Measurements from ENCODE around the gene TRAPPC6A.

Gene TRAPPC6A

DNA sequence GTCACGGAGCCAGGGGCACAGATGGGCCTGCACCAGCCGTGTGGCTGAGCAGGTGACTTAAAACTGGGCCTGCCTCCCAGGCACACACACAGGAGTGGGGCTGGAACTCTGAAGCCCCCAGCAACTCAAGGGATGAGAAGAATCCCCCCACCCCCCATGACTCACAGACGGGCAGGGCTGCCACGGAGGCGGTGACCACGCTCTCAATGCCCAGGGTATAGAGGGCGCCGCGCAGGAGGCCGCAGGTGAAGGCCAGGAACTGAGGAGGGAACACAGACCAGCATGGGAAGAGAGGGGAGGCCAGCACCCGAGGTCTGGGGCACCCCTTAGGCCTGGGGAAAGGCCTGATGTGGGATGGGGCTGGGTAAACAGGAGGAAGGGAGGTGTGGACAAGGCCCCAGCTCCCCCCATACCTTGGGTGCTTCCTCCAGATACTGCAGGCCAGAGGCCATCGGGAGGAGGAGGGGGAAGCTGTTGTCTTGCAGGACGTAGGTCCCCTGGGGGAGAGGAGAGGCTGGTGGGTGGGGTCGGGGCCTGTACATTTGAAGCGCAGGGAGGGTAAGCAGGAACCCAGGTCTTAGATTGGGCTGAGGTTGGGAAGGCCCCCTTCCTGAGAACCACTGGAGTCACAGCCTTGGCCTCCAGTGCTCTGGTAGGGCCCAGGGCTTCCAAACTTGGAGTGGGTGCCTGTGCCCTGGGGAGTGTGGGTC is 14.1 kb downstream of the TRAPPC6A start:
- DNase-seq (ENCODE audit: low spot score) = no peak

DNA sequence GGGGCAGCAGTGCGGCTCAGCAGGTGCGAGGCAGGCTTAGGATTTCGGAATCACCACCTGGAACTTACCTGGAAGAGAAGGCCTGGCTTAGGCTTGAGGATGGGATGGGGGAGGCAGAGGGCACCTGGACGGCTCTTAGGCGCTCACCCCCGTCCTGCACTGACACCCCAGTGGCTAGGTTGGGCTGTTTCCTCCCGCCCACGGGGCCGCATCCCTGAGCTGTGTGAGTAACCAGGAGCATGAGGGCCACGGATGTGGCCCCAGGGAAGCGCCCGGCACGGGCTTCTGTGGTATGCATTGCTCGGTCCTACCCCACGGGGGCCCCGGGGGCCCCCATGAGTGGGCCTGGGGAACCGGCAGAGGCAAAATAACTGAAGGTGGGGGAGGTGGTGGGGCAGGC is 14.9 kb downstream of the TRAPPC6A start:
- no peak for DNase-seq (ENCODE audit: low spot score)

DNA sequence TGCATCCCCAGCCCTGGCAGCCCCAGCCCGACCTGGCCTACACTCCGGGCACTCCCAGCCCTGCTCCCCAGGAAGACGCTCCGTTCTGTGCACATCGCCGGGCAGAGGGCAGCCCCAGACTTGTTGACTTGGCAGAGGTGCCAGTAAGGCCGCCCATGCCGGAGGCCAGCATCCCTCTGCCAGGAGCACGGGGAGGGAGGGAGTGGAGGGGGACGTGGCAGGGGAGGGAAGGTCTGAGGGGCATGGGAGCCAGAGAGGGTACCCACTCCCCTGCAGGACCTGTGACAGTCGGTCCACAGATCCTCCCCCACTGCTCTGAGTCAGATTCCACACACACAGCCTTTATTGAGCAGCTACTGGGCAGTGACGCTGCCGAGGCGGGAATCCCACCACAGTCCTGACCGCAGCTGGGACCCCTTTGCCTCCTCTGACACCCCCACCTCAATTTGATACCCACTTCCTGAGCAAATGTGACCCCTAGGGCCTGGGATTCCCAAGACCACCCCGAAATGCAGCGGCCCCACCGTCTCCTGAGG is 15.4 kb downstream of the TRAPPC6A start:
- no peak for DNase-seq (ENCODE audit: low spot score)

DNA sequence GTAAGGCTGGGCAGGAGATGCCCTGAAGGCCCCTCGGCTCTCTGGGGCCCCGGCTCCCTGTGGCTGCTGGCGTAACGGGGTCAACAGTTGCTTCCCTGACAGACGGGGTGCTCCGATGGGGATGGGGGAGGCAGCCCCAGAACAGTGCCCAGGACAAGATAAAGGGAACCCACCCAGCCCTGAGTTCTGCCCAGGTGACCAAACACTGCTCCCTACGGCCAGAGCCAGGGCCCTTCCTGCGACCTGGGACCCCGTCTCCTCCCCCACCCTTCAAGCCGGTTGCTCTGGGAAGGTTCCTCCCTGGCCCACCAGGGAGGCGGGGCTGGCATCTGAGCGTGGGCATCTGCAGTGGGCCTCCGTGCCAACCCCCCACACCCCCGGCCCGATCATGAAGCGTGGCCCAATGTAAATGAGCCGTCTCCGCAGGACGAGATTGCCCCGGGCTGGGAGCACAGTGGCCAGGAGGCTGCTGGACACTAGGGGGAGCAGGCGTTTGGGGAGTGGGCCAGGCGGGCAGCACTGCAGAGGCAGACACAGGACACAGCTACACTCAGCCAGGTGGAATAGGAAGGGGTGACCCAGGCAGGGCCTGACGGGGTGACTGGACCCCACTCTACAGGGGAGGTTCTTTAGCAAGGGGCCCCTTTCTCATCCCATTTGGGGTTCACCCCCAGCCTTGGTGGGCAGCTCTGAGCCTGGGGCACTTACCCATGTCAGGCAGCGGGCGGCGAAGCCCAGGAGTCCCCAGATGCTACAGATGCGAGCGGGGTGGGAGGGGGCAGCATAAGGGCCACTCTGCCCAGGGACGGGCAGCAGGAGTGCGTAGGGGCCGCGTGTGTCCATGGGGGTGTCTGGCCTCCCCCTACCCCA is 16.1 kb downstream of the TRAPPC6A start:
- no peak for DNase-seq (ENCODE audit: low spot score)

DNA sequence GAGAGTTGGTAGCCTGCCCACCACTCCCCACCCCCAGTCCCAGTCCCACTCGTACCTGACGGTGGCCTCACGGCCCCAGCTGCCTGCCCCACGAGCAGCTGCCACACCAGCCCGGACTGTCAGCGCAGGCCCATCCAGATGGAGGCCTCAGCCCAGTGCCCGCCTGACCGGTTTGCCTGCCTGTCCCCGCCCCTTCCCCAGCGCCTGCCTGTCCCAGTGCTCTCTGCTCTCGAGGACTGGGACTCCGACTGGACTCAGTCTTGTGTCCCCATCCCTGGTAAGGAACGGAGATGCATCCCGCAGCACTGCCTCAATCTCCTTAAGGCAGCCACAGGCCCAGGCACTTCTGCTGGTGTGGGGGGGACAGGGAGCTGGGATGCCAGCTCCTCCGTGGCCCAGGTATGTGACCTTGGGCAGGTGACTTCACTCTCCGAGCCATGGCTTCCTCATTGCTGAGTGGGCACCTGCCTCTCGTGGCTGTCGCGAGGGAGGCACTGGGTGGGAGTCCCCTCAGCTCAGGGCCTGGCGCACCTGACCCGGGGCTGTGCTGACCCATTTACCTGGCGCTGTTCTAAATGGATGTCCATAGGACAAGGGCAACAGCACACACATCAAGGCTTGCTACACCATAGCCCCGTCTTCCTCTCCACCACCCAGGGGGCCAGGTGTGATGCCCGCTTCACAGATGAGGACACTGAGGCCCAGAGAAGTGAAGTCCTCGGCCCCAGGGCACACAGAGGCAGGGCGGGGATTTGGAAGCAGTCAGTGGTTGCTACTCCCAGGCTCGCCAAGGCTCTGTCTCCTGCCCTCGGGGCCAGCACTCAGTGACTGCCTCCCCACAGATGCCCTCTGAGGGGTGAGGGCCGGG is 16.9 kb downstream of the TRAPPC6A start, which contains the start of gene NKPD1:
Gene NKPD1 (minus strand): TSS at position 113 of the 868 bp plus-strand sequence. CDS start 832 bp downstream, outside the sequence.
- DNase-seq (ENCODE audit: low spot score) = no peak

DNA sequence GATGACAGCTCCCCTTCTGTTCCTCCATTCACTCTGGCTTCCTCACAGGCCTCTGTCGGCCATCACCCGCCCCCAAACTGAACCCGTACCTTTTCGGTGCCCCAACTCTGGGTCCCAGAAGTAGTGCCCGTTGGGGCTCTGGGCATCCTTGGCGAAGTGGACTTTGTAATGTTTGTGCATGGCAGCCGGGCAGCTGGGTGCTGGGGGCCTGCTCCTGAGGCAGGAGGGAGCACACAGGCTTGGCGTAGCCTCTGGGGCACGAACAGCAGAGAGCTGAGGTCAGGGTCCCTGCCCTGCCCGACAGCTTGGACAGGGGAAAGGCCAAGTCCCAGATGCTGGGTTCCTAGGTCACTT is 18.1 kb downstream of the TRAPPC6A start:
- DNase-seq (ENCODE audit: low spot score) = no peak

DNA sequence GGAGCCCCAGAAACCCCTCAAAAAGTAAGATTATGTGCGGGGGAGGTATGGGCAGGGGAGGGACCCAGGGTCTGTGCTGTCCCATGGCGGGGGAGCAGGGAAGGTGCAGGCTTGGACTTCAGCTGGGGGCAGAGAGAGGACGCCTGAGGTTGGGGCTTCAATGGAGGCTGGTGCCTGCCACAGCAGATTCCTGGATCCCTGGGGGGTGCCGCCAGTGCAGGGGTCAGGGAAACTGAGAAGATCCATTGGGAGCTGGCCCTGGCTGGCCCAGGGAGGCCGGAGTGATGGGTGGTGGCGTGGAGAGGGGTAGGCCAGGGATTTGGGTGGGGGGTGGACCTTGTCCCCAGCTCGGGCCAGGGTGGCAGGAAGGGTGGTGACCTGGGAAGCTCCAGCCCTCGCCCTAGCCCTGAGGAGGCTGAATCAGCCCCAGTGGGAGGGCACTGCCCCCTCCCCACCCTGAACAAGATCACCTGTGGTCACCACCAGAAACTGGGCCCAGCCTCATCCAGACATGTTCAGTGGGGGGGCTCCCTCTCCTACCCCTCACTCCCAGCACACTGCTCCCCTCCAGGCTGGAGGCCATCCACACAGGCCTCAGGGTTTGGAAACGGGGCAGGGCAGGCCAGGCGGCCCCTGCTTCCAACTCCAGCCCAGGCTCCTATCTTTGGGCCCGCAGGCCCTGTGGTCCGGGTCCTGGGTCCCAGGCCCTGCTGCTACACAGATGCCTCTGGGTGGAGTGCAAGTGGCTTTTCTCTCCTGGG is 18.6 kb downstream of the TRAPPC6A start:
- DNase-seq (ENCODE audit: low spot score) = no peak

DNA sequence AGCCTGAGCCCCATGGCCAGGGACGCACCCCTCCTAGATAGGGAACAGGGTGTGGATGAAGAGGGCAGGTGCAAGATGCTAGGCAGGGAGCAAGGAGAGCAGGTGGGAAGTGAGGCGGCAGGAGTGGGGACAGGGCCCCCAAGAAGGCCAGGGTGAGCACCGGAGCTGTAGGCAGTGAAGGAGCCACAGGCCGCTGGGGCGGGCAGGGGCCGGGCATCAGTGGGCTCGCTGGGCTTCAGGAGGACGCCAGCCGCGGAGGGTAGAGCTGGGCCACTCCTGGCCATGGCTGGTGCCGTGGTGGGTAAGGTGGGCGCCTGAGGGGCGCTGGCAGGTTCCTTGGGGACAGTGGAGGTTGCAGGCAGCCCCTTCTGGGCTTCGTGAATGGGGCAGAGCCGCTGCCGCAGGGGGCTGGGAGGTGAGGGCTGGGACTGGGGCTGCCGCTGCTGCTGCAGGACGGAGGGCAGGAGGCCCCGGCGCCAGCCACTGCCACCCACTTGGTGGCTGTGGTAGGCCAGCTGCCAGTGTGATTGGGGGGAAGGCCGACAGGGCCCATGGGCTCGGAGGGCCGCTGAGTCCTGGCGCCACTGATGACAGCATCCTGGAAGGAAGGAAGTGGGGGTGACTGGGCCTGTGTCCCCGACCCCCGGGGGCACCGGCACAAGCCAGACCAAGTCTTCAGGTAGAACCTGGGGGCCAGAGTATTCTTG is 19.4 kb downstream of the TRAPPC6A start:
- no peak for DNase-seq (ENCODE audit: low spot score)

DNA sequence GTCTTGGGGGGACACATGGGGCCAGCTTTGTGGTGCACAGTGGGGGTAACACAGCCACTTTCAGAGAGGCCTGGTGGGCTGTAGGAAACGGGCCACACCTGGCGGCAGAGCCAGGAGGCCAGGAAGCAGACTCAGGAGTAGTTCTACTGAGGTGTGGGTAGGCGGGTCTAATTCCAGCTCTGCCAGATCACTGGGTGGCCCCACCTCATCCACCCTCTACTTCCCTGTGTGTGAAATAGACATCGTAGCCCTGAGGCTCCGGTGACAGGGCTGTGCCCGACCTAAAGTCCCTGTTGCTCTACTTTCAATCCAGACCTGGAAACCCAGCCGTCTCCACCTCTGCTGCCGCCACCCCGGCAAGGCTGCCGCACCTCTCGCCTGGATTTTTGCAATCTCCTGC is 21.3 kb downstream of the TRAPPC6A start:
- DNase-seq (ENCODE audit: low spot score) = no peak

DNA sequence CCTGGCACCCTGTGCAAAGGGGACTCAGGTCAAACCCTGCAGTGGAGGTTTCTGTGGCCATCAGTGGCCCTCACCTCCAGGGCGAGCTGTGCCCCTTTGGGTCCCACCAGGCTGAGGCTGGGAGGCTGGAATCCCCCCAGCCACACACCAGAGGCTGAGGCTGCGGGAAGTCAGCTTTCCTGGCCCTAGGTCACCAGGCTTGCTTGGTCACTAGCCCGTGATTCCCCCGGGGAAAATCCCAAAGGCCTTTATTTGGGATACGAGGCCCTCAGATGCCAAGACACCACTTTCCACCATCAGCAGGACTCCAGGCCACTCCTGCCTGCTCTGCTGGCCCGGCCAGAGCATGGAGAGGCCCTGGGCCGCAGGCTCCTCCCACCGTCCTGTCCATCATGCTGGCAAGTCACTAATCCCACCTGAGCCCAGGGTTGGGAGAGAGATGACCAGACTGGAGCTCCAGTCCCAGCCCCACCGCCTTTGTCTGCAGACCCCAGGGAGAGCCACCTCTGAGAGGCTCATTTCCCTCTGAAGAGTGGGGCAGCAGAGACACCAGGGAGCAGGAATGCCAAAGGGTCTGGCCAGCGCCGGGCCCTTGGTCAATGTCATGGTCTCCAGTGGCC is 21.9 kb downstream of the TRAPPC6A start:
- no peak for DNase-seq (ENCODE audit: low spot score)

DNA sequence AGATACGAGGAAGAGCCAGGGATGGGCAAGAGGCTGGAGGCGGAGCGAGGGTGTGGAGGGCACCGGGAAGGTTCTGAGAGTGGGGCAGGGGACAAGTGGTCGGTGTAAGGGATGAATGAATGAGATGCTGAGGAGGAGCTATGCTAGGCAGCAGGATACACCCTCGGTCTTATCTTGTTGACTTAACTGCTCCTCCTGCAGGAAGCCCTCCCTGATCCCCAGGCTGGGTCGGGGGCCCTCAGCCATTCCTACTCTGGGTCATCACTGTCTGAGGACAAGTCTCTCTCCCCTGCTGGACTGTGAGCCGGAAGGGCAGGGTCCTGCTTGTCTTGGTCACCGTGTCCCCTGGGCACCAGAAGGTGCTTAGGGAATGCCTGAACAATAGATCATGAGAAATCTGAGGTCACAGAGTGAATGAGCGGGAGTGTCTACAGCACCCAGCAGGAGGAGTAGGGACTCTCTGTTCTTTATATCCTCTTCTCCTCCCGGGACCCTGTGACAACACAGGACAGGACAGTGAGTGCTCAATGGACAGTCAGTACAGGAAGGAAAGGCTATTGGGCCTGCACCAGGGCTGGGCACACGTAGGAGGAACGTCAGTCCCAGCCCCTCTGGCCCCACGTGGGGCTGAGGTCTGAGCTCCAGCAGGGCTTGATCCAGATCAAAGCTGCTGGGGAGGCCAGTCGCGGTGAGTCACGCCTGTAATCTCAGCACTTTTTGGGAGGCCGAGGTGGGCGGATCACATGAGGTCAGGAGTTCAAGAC is 23.8 kb downstream of the TRAPPC6A start:
- no peak for DNase-seq (ENCODE audit: low spot score)

DNA sequence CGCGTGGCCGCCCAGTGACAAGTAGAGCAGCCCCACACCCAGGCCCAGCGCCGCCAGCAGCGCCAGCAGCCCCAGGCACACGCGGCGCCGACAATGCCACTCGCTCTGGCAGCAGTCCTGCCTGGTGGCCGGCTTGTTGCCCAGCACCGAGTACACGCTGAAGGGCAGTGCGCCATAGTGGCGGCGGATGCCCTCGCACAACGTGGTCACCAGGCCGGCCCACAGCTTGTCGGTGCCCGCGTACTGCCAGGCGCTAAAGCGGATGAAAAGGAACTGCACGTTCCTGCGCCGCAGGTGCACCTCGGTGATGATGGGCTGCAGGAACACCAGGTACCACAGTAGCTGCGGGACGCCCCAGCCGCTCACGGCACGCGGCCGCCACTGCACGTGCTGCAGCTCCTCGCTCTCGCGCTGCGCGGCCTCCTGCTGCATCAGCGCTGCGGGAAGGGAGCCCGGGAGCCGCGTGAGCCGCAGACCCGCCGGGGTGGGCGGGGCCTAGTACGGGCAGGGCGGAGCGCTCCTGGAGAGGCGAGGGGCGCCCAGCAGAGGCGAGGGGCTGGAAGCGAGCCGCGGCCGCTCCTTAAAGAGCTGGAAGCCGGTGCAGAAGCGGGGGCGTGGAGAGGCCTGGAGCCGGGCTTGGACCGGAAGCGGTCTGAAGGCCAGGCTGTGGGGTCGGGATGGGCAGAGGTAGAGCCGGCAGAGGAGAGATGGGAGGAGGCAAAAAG is 24.5 kb downstream of the TRAPPC6A start:
- no peak for DNase-seq (ENCODE audit: low spot score)

DNA sequence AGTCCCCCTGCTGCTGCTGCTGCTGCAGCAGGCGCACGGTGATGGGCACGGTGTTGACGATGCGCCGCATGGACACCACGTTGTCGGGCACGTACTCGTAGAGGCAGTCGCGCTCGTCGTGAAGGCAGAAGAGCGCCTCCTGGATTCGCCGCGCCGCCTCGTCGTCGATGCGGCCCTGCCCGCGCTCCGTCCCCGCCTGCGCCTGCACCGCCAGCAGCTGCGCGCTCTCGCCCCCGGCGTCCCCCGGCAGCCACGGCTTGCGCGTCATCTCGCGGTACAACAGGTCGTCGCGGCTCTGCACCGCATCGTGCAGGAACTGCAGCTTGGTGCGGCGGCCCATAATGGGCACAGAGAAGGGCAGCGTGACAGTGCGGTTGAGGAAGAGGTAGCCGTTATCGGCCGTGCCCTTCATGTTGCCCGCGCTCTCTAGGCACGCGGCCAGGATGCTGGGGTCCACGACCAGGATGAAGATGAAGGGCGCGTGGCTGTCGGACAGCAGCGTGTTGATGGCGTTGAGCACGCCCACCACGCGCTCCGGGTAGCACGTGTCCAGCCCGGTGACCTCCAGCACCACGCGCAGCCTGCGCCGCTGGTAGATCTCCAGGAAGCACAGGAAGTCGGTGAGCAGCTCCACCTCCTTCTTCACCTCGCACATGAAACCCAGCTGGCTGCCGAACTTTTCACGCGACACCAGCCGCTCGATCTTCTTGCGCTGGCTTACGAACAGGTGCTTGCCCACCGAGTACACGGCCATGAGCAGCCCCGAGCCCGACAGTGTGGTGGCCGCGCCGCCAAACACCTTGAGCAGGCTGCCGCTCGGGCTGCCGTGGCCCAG is 25.3 kb downstream of the TRAPPC6A start:
- peak; percentile 39 for DNase-seq (ENCODE audit: low spot score)

DNA sequence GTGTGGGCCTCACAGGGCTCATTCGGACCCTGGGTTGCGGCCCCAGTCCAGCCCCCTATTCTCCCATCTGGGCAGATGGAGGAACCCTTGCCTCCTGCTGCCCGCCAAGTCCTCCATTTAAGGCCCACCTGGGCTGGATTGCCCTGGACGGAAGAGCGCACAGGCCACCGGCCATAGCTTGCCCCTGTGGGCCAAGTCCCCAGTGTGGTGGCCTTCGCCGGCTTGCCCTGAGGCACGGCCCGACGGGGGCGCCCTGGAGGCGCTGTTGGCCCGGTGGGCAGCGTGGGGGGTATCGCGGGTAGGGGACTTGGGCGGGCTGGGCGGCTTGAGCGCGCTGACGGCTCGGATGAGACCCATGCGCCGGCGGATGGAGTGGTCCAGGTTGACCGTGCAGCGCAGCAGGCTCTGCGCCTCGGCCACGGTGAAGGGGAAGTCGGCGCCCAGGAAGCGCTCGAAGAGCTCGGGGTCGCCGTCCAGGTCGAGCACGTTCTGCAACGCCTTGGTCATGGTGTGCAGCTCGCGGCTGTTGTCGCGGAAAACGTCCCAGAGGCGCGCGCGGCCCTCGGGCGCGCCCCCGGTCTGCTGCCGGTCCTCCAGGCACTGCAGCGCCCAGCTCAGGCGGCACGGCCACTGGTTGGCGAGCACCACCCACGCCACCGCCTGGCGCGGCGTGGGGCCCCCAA is 26.1 kb downstream of the TRAPPC6A start:
- no peak for DNase-seq (ENCODE audit: low spot score)

DNA sequence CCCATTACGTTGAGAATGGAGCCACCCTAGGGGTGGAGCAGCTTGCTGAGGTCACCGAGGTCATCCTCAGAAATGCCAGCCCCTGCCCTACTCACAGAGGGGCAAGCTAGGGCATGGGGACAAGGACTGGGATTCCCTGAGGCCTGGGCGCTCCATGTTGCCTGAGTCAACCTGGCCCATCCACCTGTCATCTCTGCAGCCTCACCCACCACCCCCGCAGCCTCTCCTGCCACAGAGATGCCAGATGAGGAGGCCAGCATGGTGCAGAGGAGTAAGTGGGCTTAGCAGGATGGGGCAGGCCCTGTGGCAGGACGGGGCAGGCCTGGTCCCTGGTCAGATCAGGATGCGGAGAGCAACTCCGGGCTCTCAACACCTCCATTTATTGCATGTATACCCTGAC is 26.7 kb downstream of the TRAPPC6A start:
- no peak for DNase-seq (ENCODE audit: low spot score)

DNA sequence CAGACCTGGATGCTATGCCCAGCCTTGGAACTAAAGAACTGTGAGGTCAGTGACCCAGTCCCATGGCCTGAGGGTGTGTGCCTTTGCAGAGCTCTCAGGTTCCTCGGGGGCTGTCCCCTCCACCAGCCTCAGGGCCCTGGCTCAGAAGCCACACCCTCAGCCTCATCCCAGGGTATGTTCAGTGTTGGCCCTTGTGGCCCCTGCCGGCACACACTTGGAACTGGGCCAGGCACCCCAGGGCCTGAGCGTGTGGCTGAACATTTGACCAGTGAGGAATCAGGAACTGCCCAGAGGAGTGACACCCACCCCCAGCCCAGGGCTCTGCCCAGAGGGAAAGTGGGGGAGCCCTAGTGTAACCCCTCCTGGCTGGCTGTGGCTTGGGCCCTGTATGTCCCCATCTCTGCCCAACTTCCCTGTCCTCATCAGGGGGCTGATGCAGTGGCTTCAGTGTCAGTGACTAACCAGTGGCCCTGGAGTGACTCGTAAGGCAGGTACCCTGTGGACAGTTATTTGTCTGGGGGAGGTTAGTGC is 27.2 kb downstream of the TRAPPC6A start:
- DNase-seq (ENCODE audit: low spot score) = no peak

DNA sequence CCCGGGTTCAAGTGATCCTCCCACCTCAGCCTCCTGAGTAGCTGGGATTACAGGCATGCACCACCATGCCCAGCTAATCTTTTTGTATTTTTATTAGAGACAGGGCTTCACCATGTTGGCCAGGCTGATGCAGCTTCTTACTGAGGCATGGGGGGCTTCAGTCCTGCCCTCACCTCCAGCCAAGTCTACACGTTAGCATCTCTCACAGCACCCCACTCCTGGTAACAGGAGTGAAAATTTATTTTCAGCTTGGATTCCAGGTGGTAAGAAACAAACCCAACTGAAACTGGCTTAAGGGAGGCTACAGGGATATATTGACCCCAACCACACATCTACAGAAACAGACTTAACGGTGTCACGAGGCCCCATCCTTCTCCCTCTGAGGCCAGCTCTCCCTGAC is 27.9 kb downstream of the TRAPPC6A start:
- DNase-seq (ENCODE audit: low spot score) = no peak
